HepG2 (cell line): ENCODE measurements around the gene TMA7B. TPM values are rescaled to one million over a fixed set of nuclear protein-coding genes. Genes with fewer than 3 reads are reported as not detected.

Source experiments
- ATAC-seq: fragments of 200-7000 bp; cut with Tn5 transposase; 3 replicates; pipeline ENCODE4 v1.9.1; 2020; ENCODE audit warnings: mild to moderate bottlenecking, moderate library complexity
- BruUV-seq: library from RNA; stranded (reverse); fragments of 400-500 nt; replicated peaks from 2 replicates; lab custom pipeline; 2021; lab: Mats Ljungman, UMichigan
- CTCF ChIA-PET: fragments of 300-600 bp; formaldehyde crosslinking; extraction: SDS; loops from one replicate; lab custom pipeline; 2021; ENCODE audit warnings: low total read pairs, inconsistent platforms, low intra/inter-chr PET ratio; lab: Yijun Ruan, JAX
- POLR2A ChIA-PET: fragments of 350-600 bp; sonication (Branson Sonifier 250); formaldehyde crosslinking; loops from one replicate; lab custom pipeline; 2020; ENCODE audit warnings: antibody characterized with exemption, inconsistent platforms; lab: Yijun Ruan, JAX
- DNase-seq: peaks from one replicate; pipeline ENCODE4 v3.0.0-alpha.2; 2015; ENCODE audit warnings: low spot score
- FAIRE-seq: peaks from 3 replicates; lab custom pipeline; 2011; peaks lifted over from hg19 to GRCh38; lab: Jason Lieb, UNC
- H2AFZ ChIP-seq: one replicate; pipeline ENCODE4 v1.6.1; 2011; ENCODE audit warnings: low read length, inconsistent platforms
- H3K27ac ChIP-seq: fragments of 300-600 bp; 3 replicates; pipeline ENCODE4 v1.8.0; 2011; ENCODE audit warnings: mixed run types, mild to moderate bottlenecking, mixed read lengths, low read length, inconsistent platforms; ENCODE audit not compliant: insufficient read depth; ENCODE audit errors: extremely low read length
- H3K27me3 ChIP-seq, 2 experiments: fragments of 200-600 bp in 1 of 2; 2 replicates in 1 of 2; 3 replicates in 1 of 2; pipeline versions ENCODE4 v1.6.0 to v1.8.0; 2011; ENCODE audit warnings: low read length in 2 of 2, mild to moderate bottlenecking in 2 of 2, moderate library complexity in 2 of 2, inconsistent platforms in 1 of 2; ENCODE audit not compliant: insufficient read depth in 2 of 2, control insufficient read depth in 1 of 2
- H3K36me3 ChIP-seq, 2 experiments: fragments of 200-600 bp in 1 of 2; replicated peaks in 1 of 2; 2 replicates in 1 of 2; 3 replicates in 1 of 2; pipeline versions ENCODE4 v1.5.1 to v1.8.0; 2011; ENCODE audit warnings: low read length in 2 of 2, inconsistent platforms in 1 of 2; ENCODE audit not compliant: insufficient read depth in 2 of 2, control insufficient read depth in 1 of 2
- H3K4me1 ChIP-seq: 2 replicates; pipeline ENCODE4 v1.5.1; 2012; ENCODE audit warnings: low read length, inconsistent platforms; ENCODE audit not compliant: insufficient read depth
- H3K4me2 ChIP-seq: 2 replicates; pipeline ENCODE4 v1.6.0; 2011; ENCODE audit warnings: low read depth, low read length, inconsistent platforms
- H3K4me3 ChIP-seq, 3 experiments: fragments of 200-600 bp in 1 of 3; sonication (generic), shearing (Covaris generic) in 1 of 3; replicated peaks in 1 of 3; 2 replicates each; pipeline ENCODE4 v1.5.1; 2011 to 2016; ENCODE audit warnings: low read length in 3 of 3, inconsistent platforms in 2 of 3, low read depth in 2 of 3, mild to moderate bottlenecking in 2 of 3, control low read depth in 1 of 3, mixed read lengths in 1 of 3; ENCODE audit not compliant: insufficient read depth in 1 of 3
- H3K79me2 ChIP-seq: one replicate; pipeline ENCODE4 v1.6.1; 2011; ENCODE audit warnings: low read length, inconsistent platforms; ENCODE audit not compliant: insufficient read depth
- H3K9ac ChIP-seq: 2 replicates; pipeline ENCODE4 v1.6.0; 2011; ENCODE audit warnings: mild to moderate bottlenecking, low read depth, low read length, inconsistent platforms; ENCODE audit not compliant: insufficient read depth
- H3K9me3 ChIP-seq: 2 replicates; pipeline ENCODE4 v1.5.1; 2012; ENCODE audit warnings: mild to moderate bottlenecking, low read length
- H4K20me1 ChIP-seq: 2 replicates; pipeline ENCODE4 v1.6.0; 2011; ENCODE audit warnings: inconsistent platforms, mild to moderate bottlenecking, low read length, moderate library complexity; ENCODE audit not compliant: insufficient read depth
- ATRX ChIP-seq: sonication (generic); formaldehyde crosslinking; IDR thresholded peaks from 2 replicates; pipeline ENCODE4 v1.4.0; 2020; ENCODE audit warnings: missing genetic modification reagents, borderline replicate concordance
- NFIC ChIP-seq: IDR thresholded peaks from 2 replicates; pipeline ENCODE4 v1.6.1; 2012; ENCODE audit warnings: mild to moderate bottlenecking, low read length, inconsistent platforms
- SMC3 ChIP-seq: IDR thresholded peaks from 2 replicates; pipeline ENCODE4 v1.6.1; 2011; ENCODE audit warnings: low read length, improper control_type of control experiment
- STAG1 ChIP-seq: sonication (generic); formaldehyde crosslinking; IDR thresholded peaks from 2 replicates; pipeline ENCODE4 v1.4.0; 2020; ENCODE audit warnings: missing genetic modification reagents
- ZNF121 ChIP-seq: sonication (generic); formaldehyde crosslinking; IDR thresholded peaks from 2 replicates; pipeline ENCODE4 v1.5.0; 2020; ENCODE audit warnings: mild to moderate bottlenecking, missing genetic modification reagents
- WGBS: methylation state at CpG from one replicate; pipeline ENCODE4 v1.1.6; 2017; ENCODE audit warnings: low lambda C conversion rate; 5-methylcytosine and 5-hydroxymethylcytosine counted together
- in situ Hi-C: cut with HindIII; loops from 2 replicates; pipeline ENCODE4 v1.10.0; 2017; ENCODE audit warnings: low pct_unique_long_range_greater_than_20kb; ENCODE audit not compliant: extremely low pct_ligation_motif_present
- intact Hi-C: fragments of 100-400 bp; cut with micrococcal nuclease; formaldehyde crosslinking; loops from one replicate; pipeline ENCODE4 v1.10.0; 2022; ENCODE audit not compliant: unreplicated experiment
- polyA plus RNA-seq, 8 experiments: library from polyadenylated mRNA; depleted of rRNA in 3 of 8; stranded (reverse) in 7 of 8; unstranded in 1 of 8; fragments of >200 nt; fragmentation: Illumina TruSeq in 4 of 8; extraction: Trizol in 4 of 8; gene quantifications; 2 replicates each; pipeline versions ENCODE4 v1.2.1 to v1.2.3, GENCODE V29; 2011 to 2016; ENCODE audit warnings: low read depth in 4 of 8, missing spikeins in 1 of 8, mixed read lengths in 1 of 8; ENCODE audit not compliant: insufficient read depth in 1 of 8
- total RNA-seq, 5 experiments: library from RNA; depleted of rRNA; stranded (reverse); fragments of >200 nt; fragmentation: Illumina TruSeq; extraction: Trizol; gene quantifications; 2 replicates each; pipeline ENCODE4 v1.2.3, GENCODE V29; 2016; ENCODE audit warnings: low read depth in 1 of 5
- TF ChIP-seq, protein P1 (sequence below): sonication (generic); formaldehyde crosslinking; IDR thresholded peaks from 2 replicates; pipeline ENCODE4 v1.5.0; 2020; ENCODE audit warnings: mild to moderate bottlenecking, missing genetic modification reagents, moderate library complexity

TMA7B gene
- total and polyA plus RNA-seq, 2 of the 13 experiments (the other 11 are each of a cell fraction or from before 2014, with no cell fraction given) = not detected

DNA sequence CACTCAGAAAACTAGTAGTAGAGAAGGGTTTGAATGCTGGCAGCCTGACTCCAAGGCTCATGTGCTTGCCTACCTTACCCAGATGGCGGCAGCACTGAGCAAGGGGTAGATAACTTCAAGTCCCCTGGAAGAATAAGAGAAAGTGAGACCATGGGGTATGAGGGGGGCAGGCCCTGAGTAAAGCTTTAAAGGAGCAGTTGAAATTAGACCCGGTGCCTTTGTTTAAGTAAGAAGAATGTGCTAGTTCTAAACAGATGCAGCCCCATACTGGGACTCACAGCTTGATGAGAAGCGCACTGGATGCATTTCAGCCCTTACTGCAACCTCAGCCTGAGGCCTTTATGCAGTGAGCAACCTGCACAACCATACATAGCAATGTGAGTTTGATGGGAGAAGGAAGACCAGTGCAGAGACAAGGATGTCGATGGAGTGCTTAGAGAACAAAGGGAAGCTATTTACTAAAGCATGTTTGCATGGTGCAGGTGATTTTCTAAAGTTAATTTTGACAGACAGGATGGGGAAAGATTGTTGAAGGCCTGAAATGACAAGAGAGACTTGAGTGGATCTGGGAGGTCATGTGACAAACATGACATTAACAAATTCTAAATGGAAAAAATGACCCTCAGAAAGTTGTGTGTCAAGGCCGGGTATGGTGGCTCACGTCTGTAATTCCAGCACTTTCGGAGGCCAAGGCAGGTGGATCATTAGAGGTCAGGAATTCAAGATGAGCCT, 27.1 kb upstream of the TMA7B start:
- Histone ChIP-seq H3K4me2 (no peak overlapping the region), H3K4me1 (no peaks in the 10 kb centered on the region), H3K9me3 (no peaks in the 10 kb centered on the region)
- intact Hi-C loops = loop anchor here (2.0 kb wide), 1 partner anchor 92 kb away; no protein-coding TSS in a partner anchor
- TF ChIP-seq SMC3 (peak; percentile 70; the same call in 1 of the 2 replicates), NFIC (no peak), STAG1 (peak; percentile 46), ATRX (CRISPR knock-in tag) (no peak), ZNF121 (no peak)
- TF ChIP-seq, protein P1, sequence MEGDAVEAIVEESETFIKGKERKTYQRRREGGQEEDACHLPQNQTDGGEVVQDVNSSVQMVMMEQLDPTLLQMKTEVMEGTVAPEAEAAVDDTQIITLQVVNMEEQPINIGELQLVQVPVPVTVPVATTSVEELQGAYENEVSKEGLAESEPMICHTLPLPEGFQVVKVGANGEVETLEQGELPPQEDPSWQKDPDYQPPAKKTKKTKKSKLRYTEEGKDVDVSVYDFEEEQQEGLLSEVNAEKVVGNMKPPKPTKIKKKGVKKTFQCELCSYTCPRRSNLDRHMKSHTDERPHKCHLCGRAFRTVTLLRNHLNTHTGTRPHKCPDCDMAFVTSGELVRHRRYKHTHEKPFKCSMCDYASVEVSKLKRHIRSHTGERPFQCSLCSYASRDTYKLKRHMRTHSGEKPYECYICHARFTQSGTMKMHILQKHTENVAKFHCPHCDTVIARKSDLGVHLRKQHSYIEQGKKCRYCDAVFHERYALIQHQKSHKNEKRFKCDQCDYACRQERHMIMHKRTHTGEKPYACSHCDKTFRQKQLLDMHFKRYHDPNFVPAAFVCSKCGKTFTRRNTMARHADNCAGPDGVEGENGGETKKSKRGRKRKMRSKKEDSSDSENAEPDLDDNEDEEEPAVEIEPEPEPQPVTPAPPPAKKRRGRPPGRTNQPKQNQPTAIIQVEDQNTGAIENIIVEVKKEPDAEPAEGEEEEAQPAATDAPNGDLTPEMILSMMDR (CRISPR knock-in tag) = peak; percentile 52
- TF ChIP-seq, all 625 proteins: peak for 3
- in situ Hi-C loops = no loop called here
- Histone ChIP-seq H3K4me3 (no peak overlapping the region), H2AFZ (no peak overlapping the region), H3K9ac (no peak overlapping the region), H3K27me3 (peaks cover 0 to 24% of the 10 kb centered on the region in 2 experiments; a peak in 3 of 5 replicates), H3K27ac (no peak overlapping the region), H3K79me2 (no peaks in the 10 kb centered on the region), H3K36me3 (no peaks in the 10 kb centered on the region), H4K20me1 (no peaks in the 10 kb centered on the region)
- no TSS peak for BruUV-seq
- 48% methylated on average over 7 of the region's 7 CpGs for WGBS
- DNase-seq = peak; percentile 29
- FAIRE-seq = peak; percentile 34
- ChIA-PET POLR2A (no interaction called here), CTCF (interaction anchor here (1.4 kb wide), 1 partner anchor 92 kb away, joined by 5 read pairs; no protein-coding TSS in a partner anchor)
- no peak for ATAC-seq
